Tibial nerve (tissue), 4 donors: Measurements from ENCODE around the gene UBASH3B. TPM values are rescaled to one million over a fixed set of nuclear protein-coding genes. Genes with fewer than 3 reads are reported as not detected.
"Not testable (repeated sequence)": the region's sequence is repeated elsewhere in the genome, so short reads cannot be mapped to it uniquely, and the experiment has no call there.

Experiments
- DNase-seq, 2 donors: peaks; one replicate each; pipeline ENCODE4 v3.0.0-alpha.2; 2019; ENCODE audit warnings: low spot score in 2 of 2
- H3K27ac ChIP-seq, 4 donors: fragments of 200-600 bp; sonication (generic) in 3 of 4; one replicate each; pipeline ENCODE4 v1.5.1; 2017 to 2019; ENCODE audit warnings: mild to moderate bottlenecking in 1 of 4
- H3K27me3 ChIP-seq, 2 donors: fragments of 200-600 bp; sonication (generic) in 1 of 2; one replicate each; pipeline versions ENCODE4 v1.5.1 to v1.6.0; 2017 to 2019
- H3K36me3 ChIP-seq, 3 donors: fragments of 200-600 bp; sonication (generic); one replicate each; pipeline ENCODE4 v1.5.1; 2018 to 2019
- H3K4me1 ChIP-seq, 4 donors: fragments of 200-600 bp; sonication (generic) in 3 of 4; one replicate each; pipeline ENCODE4 v1.5.1; 2017 to 2019
- H3K4me3 ChIP-seq, 4 donors: fragments of 200-600 bp; sonication (generic) in 3 of 4; one replicate each; pipeline ENCODE4 v1.5.1; 2017 to 2019; ENCODE audit warnings: mild to moderate bottlenecking in 1 of 4, moderate library complexity in 1 of 4
- H3K9me3 ChIP-seq, 4 donors: fragments of 200-600 bp; sonication (generic) in 3 of 4; one replicate each; pipeline ENCODE4 v1.5.1; 2017 to 2019
- CTCF ChIP-seq, 5 experiments: fragments of 200-600 bp in 3 of 5; fragments of 450-650 bp in 2 of 5; sonication (generic) in 3 of 5; IDR thresholded peaks; one replicate each; pipeline ENCODE4 v1.5.1; 2016 to 2019; ENCODE audit warnings: antibody characterized with exemption in 5 of 5, mild to moderate bottlenecking in 3 of 5, moderate library complexity in 2 of 5
- EP300 ChIP-seq, 2 donors: sonication (generic); formaldehyde crosslinking; IDR thresholded peaks; one replicate each; pipeline ENCODE4 v1.6.1; 2017; ENCODE audit warnings: antibody characterized with exemption in 2 of 2, mild to moderate bottlenecking in 1 of 2
- POLR2A ChIP-seq, 2 donors: fragments of 450-650 bp; IDR thresholded peaks; one replicate each; pipeline ENCODE4 v1.6.1; 2017; ENCODE audit warnings: antibody characterized with exemption in 2 of 2, mild to moderate bottlenecking in 2 of 2, moderate library complexity in 2 of 2
- WGBS, 2 donors: methylation state at CpG; one replicate each; pipeline ENCODE4 v1.1.5; 2018; 5-methylcytosine and 5-hydroxymethylcytosine counted together
- total RNA-seq, 4 donors: library from RNA; depleted of rRNA; stranded (reverse); fragments of >200 nt; gene quantifications; one replicate each; pipeline ENCODE4 v1.1.0, GENCODE V29; 2016

The UBASH3B gene
- 1 to 10 TPM in 3 of 4 donors, under 1 TPM in 1; 0.66 to 5.1 (median 1.8) TPM for total RNA-seq

- TF ChIP-seq EP300 (IDR thresholded peaks at IDR 0.05) (peak in 1 of 2 donors; percentile 55), CTCF (IDR thresholded peaks at IDR 0.05) (peak in 2 of 5 experiments; percentile 13 to 36), POLR2A (IDR thresholded peaks at IDR 0.05) (peak in 1 of 2 donors; percentile 26)
- Histone ChIP-seq H3K9me3 (no peaks in the 10 kb centered on the region), H3K27me3 (no peaks in the 10 kb centered on the region), H3K4me1 (peaks cover 0 to 21% (median 3%) of the 10 kb centered on the region in 4 donors), H3K36me3 (no peaks in the 10 kb centered on the region), H3K27ac (peak within 1 kb of the TSS; percentile 58 to 91 (median 84)), H3K4me3 (peak within 1 kb of the TSS; percentile 42 to 80 (median 78))
- WGBS, 2 donors: 1 to 2% methylated on average over 23 to 32 of the region's 39 CpGs
- DNase-seq: peak; percentile 48 to 68
Observed at GRCh38 chr11:122655527-122656072, at the start of gene UBASH3B. Gene UBASH3B, plus strand, starts transcription at chr11:122655722. Its CDS starts 328 bp downstream, at chr11:122656050.

- H3K4me1 ChIP-seq, H3K4me3 ChIP-seq, DNase-seq, H3K9me3 ChIP-seq, H3K27ac ChIP-seq, H3K36me3 ChIP-seq, H3K27me3 ChIP-seq: not testable (repeated sequence)
- 78 to 86% methylated on average over 2 of the region's 2 CpGs for WGBS, 2 donors
Observed at GRCh38 chr11:122607162-122607561, 48.4 kb upstream of the UBASH3B start.

- H3K4me1 ChIP-seq: no peaks in the 10 kb centered on the region
- H3K27me3 ChIP-seq: no peaks in the 10 kb centered on the region
- 95% methylated on average over 7 of the region's 7 CpGs for WGBS, 2 donors
- H3K36me3 ChIP-seq: no peaks in the 10 kb centered on the region
- H3K4me3 ChIP-seq: no peak overlapping the region
- no peak for DNase-seq
- no peak overlapping the region for H3K27ac ChIP-seq
- H3K9me3 ChIP-seq: no peaks in the 10 kb centered on the region
- TF ChIP-seq POLR2A (IDR thresholded peaks at IDR 0.05) (no peak), EP300 (IDR thresholded peaks at IDR 0.05) (no peak), CTCF (IDR thresholded peaks at IDR 0.05) (no peak)
Observed at GRCh38 chr11:122612123-122612824, 43.2 kb upstream of the UBASH3B start.

- no peaks in the 10 kb centered on the region for H3K27me3 ChIP-seq
- H3K4me3 ChIP-seq: no peak overlapping the region
- H3K9me3 ChIP-seq: peaks cover 0 to 7% (median 0%) of the 10 kb centered on the region in 4 donors
- H3K27ac ChIP-seq: no peak overlapping the region
- H3K4me1 ChIP-seq: no peaks in the 10 kb centered on the region
- H3K36me3 ChIP-seq: no peaks in the 10 kb centered on the region
- no peak for TF ChIP-seq POLR2A (IDR thresholded peaks at IDR 0.05)
- no peak for TF ChIP-seq EP300 (IDR thresholded peaks at IDR 0.05)
- no peak for TF ChIP-seq CTCF (IDR thresholded peaks at IDR 0.05)
- DNase-seq: no peak
- WGBS, 2 donors: 21 to 44% methylated on average over 4 of the region's 4 CpGs
Observed at GRCh38 chr11:122616718-122617117, 38.8 kb upstream of the UBASH3B start.

- Histone ChIP-seq H3K4me3 (no peak overlapping the region), H3K9me3 (peaks cover 0 to 7% (median 0%) of the 10 kb centered on the region in 4 donors), H3K4me1 (no peaks in the 10 kb centered on the region), H3K27ac (no peak overlapping the region), H3K36me3 (no peaks in the 10 kb centered on the region), H3K27me3 (no peaks in the 10 kb centered on the region)
- no peak for DNase-seq
- TF ChIP-seq CTCF (IDR thresholded peaks at IDR 0.05) (no peak), EP300 (IDR thresholded peaks at IDR 0.05) (no peak), POLR2A (IDR thresholded peaks at IDR 0.05) (no peak)
- WGBS, 2 donors: 87 to 96% methylated on average over 5 of the region's 5 CpGs
Observed at GRCh38 chr11:122617297-122617696, 38.2 kb upstream of the UBASH3B start.
